AG04450 (cell line): ENCODE data around the gene PRPF4. TPM values are rescaled to one million over a fixed set of nuclear protein-coding genes. Genes with fewer than 3 reads are reported as not detected.

Experiments
- CTCF ChIA-PET: fragments of 300-600, 350-600 bp; formaldehyde crosslinking; extraction: SDS; loops from one replicate; lab custom pipeline; 2022; ENCODE audit warnings: antibody characterized with exemption, inconsistent platforms; lab: Charles Lee
- POLR2A ChIA-PET: fragments of 350-600 bp; formaldehyde crosslinking; extraction: SDS; loops from one replicate; lab custom pipeline; 2021; ENCODE audit warnings: antibody characterized with exemption, inconsistent platforms; lab: Yijun Ruan, JAX
- DNase-seq: peaks from one replicate; pipeline ENCODE4 v3.0.0-alpha.2; 2011; ENCODE audit warnings: low read depth, low spot score
- H3K27ac ChIP-seq: one replicate; pipeline ENCODE4 v1.5.1; 2012; ENCODE audit warnings: low read depth, low read length, control low read depth
- H3K27me3 ChIP-seq: one replicate; pipeline ENCODE4 v1.6.0; 2012; ENCODE audit warnings: low read length; ENCODE audit not compliant: control insufficient read depth, insufficient read depth
- H3K4me3 ChIP-seq: 2 replicates; pipeline ENCODE4 v1.5.1; 2011; ENCODE audit warnings: mild to moderate bottlenecking, low read depth, low read length, control low read depth
- H3K9me3 ChIP-seq: 2 replicates; pipeline ENCODE4 v1.5.1; 2012; ENCODE audit warnings: low read length; ENCODE audit not compliant: control insufficient read depth, insufficient read depth
- CTCF ChIP-seq: IDR thresholded peaks from 2 replicates; pipeline ENCODE4 v1.5.1; 2011; ENCODE audit warnings: low read depth, low read length, control low read depth, inconsistent platforms
- polyA plus RNA-seq: library from polyadenylated mRNA; depleted of rRNA; stranded (reverse); fragments of >200 nt; gene quantifications from 2 replicates; pipeline ENCODE4 v1.2.3, GENCODE V29; 2011

PRPF4 gene
- polyA plus RNA-seq, 1 experiment: 20.9 TPM

GRCh38 chr9:113301548-113301947 lies 26.1 kb downstream of the PRPF4 start:
- POLR2A ChIA-PET: no interaction called here
- no peak overlapping the region for H3K27ac ChIP-seq
- no peak for TF ChIP-seq CTCF
- DNase-seq: no peak
- peaks cover 33% of the 10 kb centered on the region for H3K27me3 ChIP-seq
- CTCF ChIA-PET: no interaction called here
- peaks cover 2% of the 10 kb centered on the region; the same call in 1 of the 2 replicates for H3K9me3 ChIP-seq
- no peak overlapping the region for H3K4me3 ChIP-seq

- no peak within 1 kb of the TSS for H3K27ac ChIP-seq
- ChIA-PET CTCF (no interaction called here), POLR2A (no interaction called here)
- peaks cover 33% of the 10 kb centered on the region for H3K27me3 ChIP-seq
- TF ChIP-seq CTCF: no peak
- peaks cover 2% of the 10 kb centered on the region; the same call in 1 of the 2 replicates for H3K9me3 ChIP-seq
- no peak within 1 kb of the TSS for H3K4me3 ChIP-seq
- no peak for DNase-seq
Observed at GRCh38 chr9:113302792-113303418, 27.4 kb downstream of the PRPF4 start, which contains the start of gene RNF183. RNF183 (minus strand) TSS chr9:113303376; CDS start chr9:113298184, 5,192 bp downstream.

GRCh38 chr9:113306566-113306965 lies 31.1 kb downstream of the PRPF4 start:
- TF ChIP-seq CTCF: no peak
- CTCF ChIA-PET: no interaction called here
- Histone ChIP-seq H3K27ac (no peak overlapping the region), H3K4me3 (no peak overlapping the region), H3K27me3 (peaks cover 12% of the 10 kb centered on the region), H3K9me3 (peaks cover 2% of the 10 kb centered on the region; the same call in 1 of the 2 replicates)
- no peak for DNase-seq
- POLR2A ChIA-PET: no interaction called here

- CTCF ChIA-PET: interaction anchor here (1.3 to 1.9 kb wide), 4 partner anchors 11 to 99 kb away, joined by 6 to 30 read pairs (median 8); partner anchors contain the start of gene WDR31
- POLR2A ChIA-PET: no interaction called here
- TF ChIP-seq CTCF: no peak
- Histone ChIP-seq H3K4me3 (no peak overlapping the region), H3K27me3 (peaks cover 9% of the 10 kb centered on the region), H3K27ac (no peak overlapping the region), H3K9me3 (peaks cover 2% of the 10 kb centered on the region; the same call in 1 of the 2 replicates)
- DNase-seq: no peak
Observed at GRCh38 chr9:113307396-113307975, 32.0 kb downstream of the PRPF4 start.

- no peaks in the 10 kb centered on the region for H3K9me3 ChIP-seq
- CTCF ChIA-PET: interaction anchor here (0.6 to 2.2 kb wide), 16 partner anchors 9 to 473 kb away, joined by 3 to 30 read pairs (median 4); partner anchors contain the start of gene ALAD
- DNase-seq: peak; percentile 10
- POLR2A ChIA-PET: no interaction called here
- peak; percentile 82 for TF ChIP-seq CTCF
- peaks cover 4% of the 10 kb centered on the region for H3K27me3 ChIP-seq
- no peak overlapping the region for H3K4me3 ChIP-seq
- H3K27ac ChIP-seq: no peak overlapping the region
Observed at GRCh38 chr9:113309204-113309813, 33.9 kb downstream of the PRPF4 start.
